Measurements from ENCODE around the gene BRMS1.

GRCh38 chr11:66365166-66365565 lies 20.3 kb upstream of the BRMS1 start:
- TF ChIP-seq CTCF (IDR thresholded peaks at IDR 0.05; ENCODE audit: low read length) (no peak), EZH2 (IDR thresholded peaks at IDR 0.05; ENCODE audit: borderline replicate concordance, low read length) (no peak)
